HL-60 (cell line): Measurements from ENCODE around the gene PPM1H.

ENCODE experiments used
- DNase-seq, 2 experiments: peaks; one replicate each; pipeline ENCODE4 v3.0.0-alpha.2; 2010 to 2020; ENCODE audit warnings: low read depth in 1 of 2, low spot score in 1 of 2
- H3K27ac ChIP-seq: fragments of 250-450 bp; sonication (Bioruptor Pico); replicated peaks from 2 replicates; pipeline ENCODE4 v1.5.1; 2020; ENCODE audit warnings: mild to moderate bottlenecking, moderate library complexity
- H3K27me3 ChIP-seq: fragments of 250-450 bp; sonication (Bioruptor Pico); 2 replicates; pipeline ENCODE4 v1.5.1; 2021; ENCODE audit warnings: mild to moderate bottlenecking, moderate library complexity; ENCODE audit not compliant: insufficient read depth, poor library complexity, severe bottlenecking
- H3K4me3 ChIP-seq: replicated peaks from 2 replicates; pipeline ENCODE4 v1.5.1; 2011; ENCODE audit warnings: mild to moderate bottlenecking, control low read depth, low read length; ENCODE audit not compliant: insufficient read depth
- CTCF ChIP-seq: IDR thresholded peaks from one replicate; pipeline ENCODE4 v1.5.1; 2011; ENCODE audit warnings: low read length, control low read depth, inconsistent platforms; ENCODE audit not compliant: insufficient read depth
- GABPA ChIP-seq: IDR thresholded peaks from 2 replicates; pipeline ENCODE4 v1.6.1; 2012; ENCODE audit warnings: low read depth
- POLR2AphosphoS5 ChIP-seq: IDR thresholded peaks from 2 replicates; pipeline ENCODE4 v1.6.1; 2012; ENCODE audit warnings: low read depth
- REST ChIP-seq: IDR thresholded peaks from 2 replicates; pipeline ENCODE4 v1.6.1; 2012; ENCODE audit warnings: low read depth; ENCODE audit not compliant: insufficient replicate concordance
- SPI1 ChIP-seq: IDR thresholded peaks from 2 replicates; pipeline ENCODE4 v1.6.1; 2012; ENCODE audit warnings: low read depth, mild to moderate bottlenecking, borderline replicate concordance

Gene PPM1H

DNA sequence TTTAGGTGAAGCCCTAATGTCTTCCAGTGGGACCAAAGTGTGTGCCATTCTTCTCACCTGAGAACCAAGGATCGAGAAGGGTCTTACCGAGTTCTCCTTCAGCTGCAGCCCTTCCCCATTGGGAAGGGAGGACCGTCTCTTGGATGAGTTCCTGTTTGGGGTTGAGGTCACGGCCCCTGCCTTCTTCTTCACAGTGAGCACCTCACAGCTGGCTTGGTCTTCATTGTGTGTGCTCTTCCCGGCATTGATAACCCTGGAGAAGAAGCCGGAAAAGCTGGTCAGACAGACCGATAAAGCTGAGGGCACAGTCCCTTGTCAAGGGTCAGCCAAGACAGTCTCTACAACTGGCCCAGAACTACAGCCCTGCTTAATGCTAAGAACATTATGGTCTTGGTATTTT, 102.9 kb downstream of the PPM1H start:
- Histone ChIP-seq H3K27ac (no peak overlapping the region), H3K27me3 (no peaks in the 10 kb centered on the region), H3K4me3 (no peak overlapping the region)
- TF ChIP-seq CTCF (no peak), POLR2AphosphoS5 (no peak), SPI1 (no peak), GABPA (no peak), REST (no peak)
- DNase-seq, result no peak

GRCh38 chr12:62827855-62828254, 107.1 kb downstream of the PPM1H start:
- Histone ChIP-seq H3K27me3 (no peaks in the 10 kb centered on the region), H3K27ac (no peak overlapping the region), H3K4me3 (no peak overlapping the region)
- no peak for DNase-seq
- TF ChIP-seq GABPA, result no peak
- no peak for TF ChIP-seq POLR2AphosphoS5
- TF ChIP-seq REST, result no peak
- TF ChIP-seq CTCF, result no peak
- no peak for TF ChIP-seq SPI1

DNA sequence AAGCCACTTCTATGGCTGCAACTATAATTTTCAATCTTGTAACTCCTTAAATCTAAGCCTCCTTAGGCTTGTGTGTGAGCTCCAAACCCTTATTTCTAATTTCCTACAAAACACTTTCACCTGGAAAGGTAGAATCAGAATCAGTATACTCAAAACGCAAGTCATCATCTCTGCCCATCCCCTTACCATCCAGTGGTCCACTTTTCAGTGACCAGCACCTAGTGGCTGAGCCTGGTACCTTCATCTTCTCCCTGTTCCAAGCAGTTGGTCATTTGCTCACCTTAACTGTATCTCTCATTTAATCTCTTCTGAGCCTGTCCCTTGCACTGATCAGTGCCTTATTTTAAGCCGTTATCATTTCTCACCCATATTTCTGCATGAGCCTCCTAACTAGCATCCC, 107.9 kb downstream of the PPM1H start:
- Histone ChIP-seq H3K4me3 (no peak overlapping the region), H3K27me3 (no peaks in the 10 kb centered on the region), H3K27ac (no peak overlapping the region)
- DNase-seq, result no peak
- TF ChIP-seq REST (no peak), CTCF (no peak), SPI1 (no peak), POLR2AphosphoS5 (no peak), GABPA (no peak)
